HUES64 (cell line): ENCODE data around the gene PPP4R4.

Experiments
- H3K27ac ChIP-seq: 2 replicates; pipeline ENCODE4 v1.7.0; 2013; ENCODE audit warnings: low read depth, low read length, inconsistent platforms
- H3K27me3 ChIP-seq: 2 replicates; pipeline ENCODE4 v1.6.1; 2013; ENCODE audit warnings: mild to moderate bottlenecking, low read length; ENCODE audit not compliant: insufficient read depth
- H3K36me3 ChIP-seq: 2 replicates; pipeline ENCODE4 v1.6.1; 2013; ENCODE audit warnings: mild to moderate bottlenecking, low read length; ENCODE audit not compliant: insufficient read depth
- H3K4me1 ChIP-seq: 2 replicates; pipeline ENCODE4 v1.6.1; 2013; ENCODE audit warnings: mild to moderate bottlenecking, low read length, moderate library complexity; ENCODE audit not compliant: insufficient read depth
- H3K4me3 ChIP-seq: 2 replicates; pipeline ENCODE4 v1.5.1; 2013; ENCODE audit warnings: mild to moderate bottlenecking, low read length, moderate library complexity
- H3K9ac ChIP-seq: 2 replicates; pipeline ENCODE4 v1.6.1; 2013; ENCODE audit warnings: mild to moderate bottlenecking, low read depth, low read length
- H3K9me3 ChIP-seq: 2 replicates; pipeline ENCODE4 v1.6.1; 2013; ENCODE audit warnings: low read depth, low read length; ENCODE audit not compliant: insufficient read depth
- WGBS: fragments of 150-250, 120-280 bp; methylation state at CpG from one replicate; pipeline ENCODE4 v1.1.7; 2013; ENCODE audit warnings: missing lambda C conversion rate; 5-methylcytosine and 5-hydroxymethylcytosine counted together

The PPP4R4 gene

DNA sequence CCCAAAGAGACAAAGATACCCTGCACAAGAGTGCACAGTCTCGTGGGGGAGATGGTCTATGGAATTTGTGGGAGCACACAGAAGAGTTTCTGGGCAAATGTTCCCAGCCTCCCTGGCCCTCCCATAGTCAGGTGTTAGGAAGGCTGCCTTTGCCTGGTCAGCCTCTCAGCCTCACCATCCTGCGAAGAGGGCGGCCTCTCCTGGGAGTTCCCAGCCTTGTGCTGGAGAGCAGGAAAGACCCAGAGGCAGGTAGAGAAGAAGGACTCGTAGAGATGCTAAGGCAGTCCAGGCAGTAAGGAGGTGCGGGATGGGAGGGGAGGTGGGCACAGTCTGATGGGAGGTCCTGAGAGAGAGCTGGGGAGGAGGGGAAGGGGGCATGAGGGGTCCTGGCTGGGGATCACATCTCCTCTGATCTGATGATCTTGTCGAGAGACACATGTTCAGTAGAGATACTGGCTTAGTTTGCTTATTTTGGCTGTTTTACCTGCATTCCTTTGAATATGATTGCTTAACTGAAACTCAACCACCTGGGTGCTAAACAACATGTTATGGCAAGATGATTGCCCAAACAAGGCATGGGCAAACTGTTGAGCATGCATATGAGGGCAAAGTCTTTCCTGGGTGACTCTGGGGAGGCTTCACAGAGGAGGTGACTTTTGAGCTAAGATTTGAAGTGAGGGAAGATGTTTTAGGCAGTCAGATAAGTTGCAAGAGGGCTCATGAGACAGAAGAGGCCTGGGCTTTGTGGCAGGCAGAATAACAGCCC lies 138.5 kb downstream of the PPP4R4 start:
- H3K9ac ChIP-seq: no peak overlapping the region
- 92% methylated on average over 6 of the region's 6 CpGs for WGBS
- peaks cover 6% of the 10 kb centered on the region; the same call in 1 of the 2 replicates for H3K9me3 ChIP-seq
- no peaks in the 10 kb centered on the region for H3K36me3 ChIP-seq
- H3K27ac ChIP-seq: no peak overlapping the region
- H3K27me3 ChIP-seq: no peaks in the 10 kb centered on the region
- no peaks in the 10 kb centered on the region for H3K4me1 ChIP-seq
- H3K4me3 ChIP-seq: no peak overlapping the region

DNA sequence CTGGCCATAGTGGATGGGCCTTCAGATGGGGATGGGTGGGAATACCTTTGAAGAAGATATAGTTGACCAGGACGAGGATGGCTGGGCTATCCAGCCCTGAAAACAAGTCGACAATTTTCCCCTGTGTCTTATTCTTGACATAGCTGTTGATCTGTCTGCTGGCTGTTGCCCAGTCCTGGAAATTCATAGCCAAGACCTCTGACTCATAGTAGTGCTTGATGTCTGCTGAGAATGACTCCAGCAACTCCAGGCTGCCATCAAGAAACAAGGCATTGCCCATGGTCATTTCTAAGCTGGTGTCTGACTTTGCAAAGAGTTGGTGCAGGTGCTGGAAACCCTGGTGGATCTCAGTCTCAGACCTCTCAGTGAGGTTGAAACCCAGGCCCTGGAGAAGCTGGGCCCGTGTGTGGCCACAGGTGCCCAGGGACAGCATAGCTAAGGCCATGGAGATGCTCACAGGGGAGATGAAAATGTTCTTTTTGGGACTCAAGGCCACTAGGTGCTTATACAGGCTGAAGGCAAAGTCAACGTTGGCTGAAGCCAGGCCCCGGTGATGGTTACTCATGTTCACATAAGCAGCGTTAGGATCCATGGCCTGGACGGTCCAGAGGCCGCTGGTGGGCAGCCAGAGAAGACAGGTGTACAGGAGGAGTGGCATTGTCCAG lies 140.0 kb downstream of the PPP4R4 start:
- Histone ChIP-seq H3K27ac (no peak overlapping the region), H3K9me3 (no peaks in the 10 kb centered on the region), H3K4me1 (no peaks in the 10 kb centered on the region), H3K4me3 (no peak overlapping the region), H3K9ac (no peak overlapping the region), H3K27me3 (no peaks in the 10 kb centered on the region), H3K36me3 (no peaks in the 10 kb centered on the region)
- WGBS: 89% methylated on average over 8 of the region's 8 CpGs

DNA sequence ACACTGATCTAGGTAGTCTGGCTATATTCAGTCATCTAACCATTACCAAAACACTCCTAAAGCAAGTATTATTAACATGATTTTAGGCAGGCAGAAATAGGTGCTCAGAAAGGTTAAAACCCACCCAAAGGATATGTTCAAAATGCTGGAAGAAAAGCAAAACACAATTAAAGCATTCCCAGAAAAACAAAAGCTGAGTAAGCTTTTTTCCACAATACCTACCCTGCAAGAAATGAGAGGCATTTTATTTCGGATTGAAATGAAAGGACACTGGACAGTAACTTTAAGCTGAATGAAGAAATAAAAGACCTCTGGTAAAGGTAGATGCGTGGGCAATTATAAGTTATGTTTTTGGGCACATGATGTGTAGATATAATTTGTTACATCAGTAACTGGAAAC lies 140.8 kb downstream of the PPP4R4 start:
- Histone ChIP-seq H3K9ac (no peak overlapping the region), H3K4me3 (no peak overlapping the region), H3K27ac (no peak overlapping the region), H3K4me1 (no peaks in the 10 kb centered on the region), H3K9me3 (no peaks in the 10 kb centered on the region), H3K27me3 (no peaks in the 10 kb centered on the region), H3K36me3 (no peaks in the 10 kb centered on the region)
- 85% methylated on average over 2 of the region's 2 CpGs for WGBS

DNA sequence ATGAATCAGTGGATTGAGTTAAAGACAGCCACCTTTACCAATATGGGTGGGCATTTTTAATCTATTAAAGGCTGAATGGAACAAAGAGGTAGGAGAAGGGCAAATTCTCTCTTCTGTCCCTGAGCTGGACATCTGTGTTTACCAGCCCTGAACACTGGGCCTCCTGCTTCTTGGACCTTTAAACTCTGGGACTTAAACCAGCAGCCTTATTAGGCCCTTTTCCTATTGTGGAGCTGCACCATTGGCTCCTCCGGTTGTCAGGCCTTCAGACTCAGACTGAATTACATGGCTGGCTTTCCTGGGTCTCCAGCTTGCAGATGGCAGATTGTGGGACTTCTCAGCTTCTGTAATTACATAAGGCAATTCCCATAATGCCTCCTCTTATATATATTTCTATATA lies 142.6 kb downstream of the PPP4R4 start:
- H3K9me3 ChIP-seq: no peaks in the 10 kb centered on the region
- H3K4me1 ChIP-seq: no peaks in the 10 kb centered on the region
- H3K36me3 ChIP-seq: no peaks in the 10 kb centered on the region
- WGBS: 80% methylated on average over 1 of the region's 1 CpG
- no peak overlapping the region for H3K4me3 ChIP-seq
- no peak overlapping the region for H3K27ac ChIP-seq
- no peak overlapping the region for H3K9ac ChIP-seq
- H3K27me3 ChIP-seq: no peaks in the 10 kb centered on the region

DNA sequence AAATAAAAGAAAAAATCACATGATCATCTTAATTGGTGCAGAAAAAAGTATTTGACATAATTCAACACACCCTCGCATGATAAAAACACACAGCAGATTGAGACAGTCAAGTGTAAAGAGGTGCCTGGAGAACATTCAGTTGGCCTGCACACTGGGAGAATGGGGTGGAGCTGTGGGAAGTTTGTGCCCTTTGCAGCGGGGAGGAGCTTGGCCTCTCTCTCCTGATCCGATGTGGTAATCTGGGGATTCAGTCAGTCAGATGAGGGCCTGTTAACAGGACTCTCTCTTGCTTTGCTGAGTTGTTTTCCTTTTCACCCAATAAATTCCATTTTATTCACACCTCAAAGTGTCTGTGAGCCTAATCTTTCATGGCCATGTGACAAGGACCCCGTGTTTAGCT lies 143.1 kb downstream of the PPP4R4 start:
- Histone ChIP-seq H3K9ac (no peak overlapping the region), H3K36me3 (no peaks in the 10 kb centered on the region), H3K4me3 (no peak overlapping the region), H3K27ac (no peak overlapping the region), H3K9me3 (no peaks in the 10 kb centered on the region), H3K4me1 (no peaks in the 10 kb centered on the region), H3K27me3 (no peaks in the 10 kb centered on the region)
- 70% methylated on average over 4 of the region's 4 CpGs for WGBS

DNA sequence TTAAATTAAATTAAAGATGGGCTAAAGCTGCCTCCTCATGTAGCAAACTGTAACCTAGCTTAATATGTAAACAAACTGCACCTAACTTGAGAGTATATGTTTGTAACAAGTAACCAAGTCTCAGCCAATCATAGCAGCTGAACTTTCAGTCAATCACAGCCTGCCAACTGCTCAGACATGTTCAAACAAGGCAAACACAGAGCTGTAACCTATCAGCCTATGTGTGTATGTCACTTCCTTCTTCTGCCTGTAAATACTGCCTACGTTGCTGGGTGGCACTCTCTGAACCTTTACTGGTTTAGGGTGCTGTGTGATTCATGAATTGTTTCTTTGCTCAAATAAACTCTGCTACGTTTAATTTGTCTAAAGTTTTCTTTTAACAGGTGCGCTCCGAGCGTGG lies 146.1 kb downstream of the PPP4R4 start:
- 86% methylated on average over 5 of the region's 5 CpGs for WGBS
- Histone ChIP-seq H3K27me3 (no peaks in the 10 kb centered on the region), H3K9ac (no peak overlapping the region), H3K36me3 (no peaks in the 10 kb centered on the region), H3K4me1 (no peaks in the 10 kb centered on the region), H3K4me3 (no peak overlapping the region), H3K27ac (no peak overlapping the region), H3K9me3 (no peaks in the 10 kb centered on the region)

DNA sequence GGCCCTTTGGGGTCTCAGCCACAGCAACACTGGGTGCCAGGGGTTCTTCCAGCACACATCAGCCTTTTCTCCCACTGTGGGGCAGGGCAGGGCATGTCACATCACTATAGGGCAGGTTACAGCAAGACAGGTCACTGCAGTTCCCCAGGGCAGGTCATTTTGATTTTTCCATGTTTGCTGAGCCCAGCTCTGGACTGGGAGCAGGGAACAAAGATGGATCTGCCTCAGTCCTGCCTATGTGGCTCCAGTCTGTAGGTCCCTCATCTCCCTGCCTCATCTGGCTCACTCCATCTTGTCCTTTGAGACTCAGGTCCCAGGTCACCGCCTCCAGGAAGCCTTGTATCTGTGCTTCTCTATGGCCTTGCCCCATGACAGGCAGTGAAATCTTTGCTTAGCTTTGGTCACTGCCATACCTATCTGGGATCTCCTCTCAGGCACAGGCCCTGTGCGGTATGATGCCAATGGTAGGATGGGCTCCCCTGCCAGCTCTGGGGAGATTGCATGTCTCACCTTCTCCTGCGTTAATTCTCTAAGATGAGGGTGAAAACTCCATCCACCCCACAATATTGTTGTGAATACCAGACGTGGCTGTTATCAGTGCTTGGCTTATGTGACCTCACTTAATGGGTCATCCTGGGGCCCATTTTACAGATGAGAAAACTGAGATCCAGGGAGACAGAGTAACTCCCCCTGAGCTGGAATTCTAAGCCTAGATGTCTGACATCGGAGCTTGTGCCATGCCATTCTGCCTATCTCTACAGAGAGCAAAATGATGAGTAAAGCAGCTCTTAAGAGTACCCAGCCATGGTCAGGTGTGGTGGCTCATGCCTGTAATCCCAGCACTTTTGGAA lies 147.5 kb downstream of the PPP4R4 start:
- 90% methylated on average over 5 of the region's 5 CpGs for WGBS

DNA sequence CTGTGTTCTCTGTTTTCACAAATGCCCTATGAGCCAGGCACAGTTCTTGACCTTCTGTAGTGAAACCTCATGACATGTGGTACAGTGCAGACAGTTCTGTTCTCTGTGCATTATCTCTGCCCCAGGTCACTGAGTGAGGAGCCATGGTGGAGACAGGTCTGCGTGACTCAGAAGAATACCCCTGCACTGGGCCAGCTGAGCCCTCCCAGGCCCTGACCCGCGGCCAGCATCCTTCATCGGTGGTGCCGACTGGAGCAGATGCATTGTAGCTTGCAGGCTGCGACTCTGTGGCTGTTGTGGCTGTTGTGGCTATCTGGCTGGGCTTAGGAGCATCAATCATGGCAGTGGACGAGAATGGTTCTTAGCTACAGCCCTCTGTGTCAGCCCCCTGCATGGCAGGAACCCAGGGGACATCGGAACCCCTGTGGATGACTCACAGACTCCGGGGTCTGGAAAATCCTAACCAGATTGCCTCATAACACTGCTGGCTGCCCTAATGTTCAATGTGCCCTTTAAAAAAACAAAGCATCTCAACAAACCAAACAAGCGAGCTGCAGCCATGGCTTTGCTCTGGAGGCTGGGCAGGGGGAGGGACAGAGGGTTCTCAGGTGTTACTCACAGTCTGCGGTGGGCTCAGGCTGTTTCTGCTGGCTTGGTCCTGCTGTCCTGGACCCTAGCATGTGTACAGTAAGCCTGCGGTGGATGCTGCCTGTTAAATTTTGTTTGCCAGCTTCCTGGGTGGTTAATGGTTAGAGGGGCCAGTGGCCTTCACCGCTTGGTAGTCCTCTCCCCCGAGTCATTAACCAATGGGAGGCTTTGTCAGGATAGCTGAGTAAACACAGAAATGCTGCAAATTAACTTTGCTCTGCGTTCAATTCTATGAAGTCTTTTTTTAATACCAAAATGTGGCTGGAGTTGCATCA lies 148.8 kb downstream of the PPP4R4 start, which contains the start of gene SERPINA6:
TSS of gene SERPINA6 (minus strand) at position 689 of the 923 bp plus-strand sequence. CDS start 8,688 bp downstream, outside the sequence.
- no peak within 1 kb of the TSS for H3K9ac ChIP-seq
- H3K9me3 ChIP-seq: no peaks in the 10 kb centered on the region
- H3K27ac ChIP-seq: no peak within 1 kb of the TSS
- no peaks in the 10 kb centered on the region for H3K27me3 ChIP-seq
- no peaks in the 10 kb centered on the region for H3K4me1 ChIP-seq
- no peaks in the 10 kb centered on the region for H3K36me3 ChIP-seq
- 91% methylated on average over 15 of the region's 15 CpGs for WGBS
- H3K4me3 ChIP-seq: no peak within 1 kb of the TSS

More for the DNA sequence above, 147.5 kb downstream of the PPP4R4 start:
- Histone ChIP-seq H3K4me3 (no peak overlapping the region), H3K9ac (no peak overlapping the region), H3K27me3 (no peaks in the 10 kb centered on the region), H3K36me3 (no peaks in the 10 kb centered on the region), H3K9me3 (no peaks in the 10 kb centered on the region), H3K27ac (no peak overlapping the region), H3K4me1 (no peaks in the 10 kb centered on the region)

DNA sequence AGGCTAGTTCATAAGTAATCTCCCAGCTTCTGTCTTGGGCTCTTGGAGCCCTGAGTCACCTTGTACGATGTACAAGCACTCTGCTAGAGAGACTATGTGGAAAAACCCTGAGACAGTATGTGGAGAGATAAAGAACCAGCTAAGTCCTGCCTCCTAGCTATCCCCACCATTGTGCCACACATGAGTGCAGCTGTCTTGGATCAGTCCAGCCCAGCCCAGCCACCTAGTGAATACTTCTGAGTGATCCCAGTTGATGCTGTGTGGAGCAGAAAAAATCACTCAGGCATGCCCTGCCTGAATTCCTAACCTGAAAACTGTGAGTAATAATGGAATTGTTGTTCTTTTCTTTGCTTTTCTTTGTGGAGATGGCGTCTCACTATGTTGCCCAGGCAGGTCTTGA lies 154.1 kb downstream of the PPP4R4 start:
- no peaks in the 10 kb centered on the region for H3K27me3 ChIP-seq
- no peaks in the 10 kb centered on the region for H3K9me3 ChIP-seq
- no peak overlapping the region for H3K9ac ChIP-seq
- H3K4me3 ChIP-seq: no peak overlapping the region
- no peak overlapping the region for H3K27ac ChIP-seq
- no peaks in the 10 kb centered on the region for H3K4me1 ChIP-seq
- H3K36me3 ChIP-seq: no peaks in the 10 kb centered on the region
- 97% methylated on average over 2 of the region's 2 CpGs for WGBS
